NCI-H2107 treated with DMSO at 0.1 percent for 48 hours (cell line): ENCODE measurements around the gene TMEM176A.
"Not testable (repeated sequence)": the region's sequence is repeated elsewhere in the genome, so short reads cannot be mapped to it uniquely, and the experiment has no call there.

ENCODE experiments used
- DNase-seq: peaks from one replicate; lab custom pipeline; 2025; ENCODE audit not compliant: unreplicated experiment; lab: John Stamatoyannopoulos, UW

The TMEM176A gene, protein sequence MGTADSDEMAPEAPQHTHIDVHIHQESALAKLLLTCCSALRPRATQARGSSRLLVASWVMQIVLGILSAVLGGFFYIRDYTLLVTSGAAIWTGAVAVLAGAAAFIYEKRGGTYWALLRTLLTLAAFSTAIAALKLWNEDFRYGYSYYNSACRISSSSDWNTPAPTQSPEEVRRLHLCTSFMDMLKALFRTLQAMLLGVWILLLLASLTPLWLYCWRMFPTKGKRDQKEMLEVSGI

DNA sequence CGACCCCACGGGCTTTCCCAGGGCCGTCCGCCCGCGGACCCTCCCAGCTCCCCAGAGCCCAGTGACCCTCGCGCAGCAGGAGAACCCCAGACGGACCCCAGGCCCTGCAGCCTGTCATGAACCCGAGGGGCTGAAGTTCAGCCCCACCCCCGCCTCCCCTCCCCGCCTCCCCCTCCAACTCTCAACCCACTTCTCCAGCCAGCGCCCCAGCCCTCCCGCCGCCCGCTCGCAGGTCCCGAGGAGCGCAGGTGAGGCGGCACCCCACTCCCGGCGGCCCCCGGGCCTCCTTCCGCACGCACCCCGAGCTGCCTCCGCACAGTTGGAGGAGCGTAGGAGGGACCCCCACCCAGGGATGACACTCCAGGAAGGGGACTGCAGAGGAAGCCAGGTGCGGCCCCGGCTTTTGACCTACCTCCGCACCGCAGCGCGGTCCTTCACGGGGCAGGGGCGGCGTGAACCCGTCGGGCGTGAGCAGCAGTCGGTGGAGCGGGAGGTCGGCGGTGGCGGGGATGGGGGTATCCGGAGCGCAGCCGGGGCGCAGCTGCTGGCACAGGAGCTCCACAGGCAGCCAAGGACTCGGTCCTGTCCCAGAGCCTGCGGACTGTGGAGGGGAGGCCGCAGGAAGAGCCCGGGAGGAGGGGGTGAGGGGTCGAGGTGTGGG lies at the start of gene TMEM176A:
TMEM176A (plus strand) TSS at position 189 of the 661 bp plus-strand sequence. CDS start 782 bp downstream, outside the sequence.
- DNase-seq: no peak

DNA sequence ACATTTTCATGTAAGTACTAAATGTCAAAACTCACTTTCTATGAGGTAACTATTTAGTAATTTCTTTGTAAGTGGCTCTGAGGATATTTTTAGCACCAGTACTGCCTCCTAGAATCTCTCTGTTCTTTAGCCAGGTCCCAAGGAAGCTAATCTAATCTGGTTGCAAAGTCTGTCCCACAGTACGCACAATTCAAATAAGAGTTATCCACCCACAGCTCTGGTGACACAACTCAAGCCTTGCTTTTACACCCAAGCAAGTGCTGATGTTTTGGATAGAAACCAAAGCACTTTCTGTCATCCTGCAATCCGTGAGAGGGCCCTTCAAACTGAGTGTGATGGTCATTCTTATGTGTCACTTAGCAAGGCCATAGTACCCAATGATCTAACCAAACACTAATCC lies 48.9 kb upstream of the TMEM176A start:
- no peak for DNase-seq

DNA sequence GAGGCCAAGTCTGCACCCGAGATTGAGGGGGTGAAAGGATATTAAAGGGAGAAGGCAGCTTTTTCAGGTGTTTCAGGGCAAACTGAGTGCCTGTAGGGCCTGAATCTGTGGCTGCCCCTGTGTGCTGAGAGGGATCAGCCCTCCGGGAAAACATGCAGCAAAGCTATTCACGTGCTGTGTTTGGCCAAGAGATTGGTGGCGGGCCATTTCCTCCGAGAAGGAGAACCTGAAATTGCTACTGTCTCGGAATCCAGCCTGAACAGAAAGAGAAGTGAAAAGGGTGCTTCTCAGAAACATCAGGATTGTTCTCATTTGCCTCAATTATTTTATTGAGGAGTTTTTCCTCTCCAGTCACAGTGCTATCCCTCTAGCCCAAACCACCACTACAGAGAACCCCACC lies 47.3 kb upstream of the TMEM176A start:
- no peak for DNase-seq

DNA sequence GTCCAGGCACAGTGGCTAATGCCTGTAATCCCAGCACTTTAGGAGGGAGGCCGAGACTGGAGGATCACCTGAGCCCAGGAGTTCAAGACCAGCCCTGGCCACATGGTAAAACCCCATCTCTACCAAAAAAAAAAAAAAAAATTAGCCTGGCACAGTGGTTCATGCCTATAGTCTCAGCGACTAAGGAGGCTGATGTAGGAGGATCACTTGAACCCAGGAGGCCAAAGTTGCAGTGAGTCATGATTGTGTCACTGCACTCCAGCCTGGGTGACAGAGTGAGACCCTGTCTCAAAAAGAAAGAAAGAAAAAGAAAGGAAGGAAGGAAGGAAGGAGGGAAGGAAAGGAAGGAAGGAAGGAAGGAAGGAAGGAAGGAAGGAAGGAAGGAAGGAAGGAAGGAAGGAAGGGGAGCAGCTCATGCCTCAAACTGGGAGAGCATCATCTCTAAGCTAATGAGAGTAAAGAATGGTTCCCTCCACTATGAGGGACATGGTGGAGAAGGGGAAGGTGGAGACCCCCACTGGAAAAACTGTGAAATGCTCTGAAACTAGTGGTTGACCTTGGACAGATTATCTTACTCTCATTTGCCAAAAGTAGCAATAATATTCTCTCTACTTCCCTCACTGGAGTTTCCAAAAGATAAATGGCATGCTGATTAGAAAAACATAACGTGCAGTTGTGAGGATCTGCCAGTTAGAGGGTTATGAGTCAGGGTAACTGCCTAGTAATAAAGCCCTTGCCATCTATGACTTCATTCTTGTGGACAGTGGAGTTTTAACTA lies 46.6 kb upstream of the TMEM176A start:
- no peak for DNase-seq

DNA sequence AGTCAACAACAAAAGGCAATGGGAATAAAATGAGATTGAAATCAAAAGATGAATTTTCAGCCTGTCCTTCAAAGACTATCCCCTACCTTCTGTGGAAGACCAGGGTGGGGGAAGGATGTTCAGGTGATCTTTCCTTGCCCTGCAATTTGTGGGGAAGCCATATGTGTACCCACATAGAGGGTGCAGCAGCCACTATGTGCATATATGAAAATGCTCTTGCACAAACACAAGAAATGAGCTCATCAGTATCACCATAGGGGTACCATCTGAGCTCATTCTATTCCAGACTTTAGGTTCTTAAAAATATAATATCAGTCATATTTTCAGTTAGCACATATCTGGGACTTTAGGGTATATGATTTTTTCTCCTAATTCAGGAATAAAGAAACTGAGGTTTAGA lies 45.6 kb upstream of the TMEM176A start:
- DNase-seq: no peak

DNA sequence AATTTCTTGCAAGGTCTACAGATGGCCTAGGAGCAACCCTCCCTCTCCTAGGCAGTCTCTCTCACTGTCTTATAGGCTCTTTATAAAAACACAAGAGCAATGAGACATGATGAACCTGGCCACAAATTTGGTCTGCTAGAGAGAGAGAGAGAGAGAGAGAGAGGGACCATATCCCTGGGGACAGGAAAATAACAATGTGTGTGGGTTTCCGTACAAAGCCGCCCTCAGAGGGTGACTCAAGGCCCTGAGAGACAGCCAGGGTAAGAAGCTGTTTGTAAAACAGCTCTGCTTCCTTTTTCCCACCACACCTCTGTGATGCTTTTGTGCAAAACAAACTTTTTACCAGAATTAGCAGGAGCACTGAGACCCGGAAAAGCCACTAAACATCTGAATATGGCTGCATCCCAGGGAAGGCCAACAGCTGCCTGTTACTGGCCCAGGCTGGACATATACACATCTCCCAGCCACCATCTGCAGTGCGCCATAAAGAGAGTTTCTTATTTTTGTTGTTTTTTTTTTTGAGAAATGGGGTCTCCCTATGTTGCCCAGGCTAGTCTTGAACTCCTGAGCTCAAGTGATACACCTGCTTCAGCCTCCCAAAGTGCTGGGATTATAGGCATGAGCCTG lies 45.0 kb upstream of the TMEM176A start:
- DNase-seq: no peak

DNA sequence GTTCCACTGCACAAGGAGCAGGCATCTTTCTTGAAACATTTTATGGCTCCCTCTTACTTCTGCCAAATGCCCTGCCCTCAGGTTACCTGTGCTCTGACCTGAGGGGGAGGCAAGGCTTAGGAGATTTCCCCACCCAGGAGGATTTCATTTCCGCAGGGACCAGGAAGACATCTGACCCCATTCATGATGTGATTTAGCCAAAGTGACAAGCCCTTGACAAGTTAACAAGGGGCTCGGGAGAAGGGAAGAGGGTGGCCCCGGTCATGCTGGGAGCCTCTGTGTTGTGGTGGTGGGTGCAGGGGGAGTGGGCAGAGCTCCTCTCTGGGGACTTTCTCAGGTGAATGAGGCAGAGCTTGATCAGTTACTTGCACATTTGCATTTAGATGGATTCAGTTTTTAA lies 44.4 kb upstream of the TMEM176A start:
- DNase-seq: no peak

DNA sequence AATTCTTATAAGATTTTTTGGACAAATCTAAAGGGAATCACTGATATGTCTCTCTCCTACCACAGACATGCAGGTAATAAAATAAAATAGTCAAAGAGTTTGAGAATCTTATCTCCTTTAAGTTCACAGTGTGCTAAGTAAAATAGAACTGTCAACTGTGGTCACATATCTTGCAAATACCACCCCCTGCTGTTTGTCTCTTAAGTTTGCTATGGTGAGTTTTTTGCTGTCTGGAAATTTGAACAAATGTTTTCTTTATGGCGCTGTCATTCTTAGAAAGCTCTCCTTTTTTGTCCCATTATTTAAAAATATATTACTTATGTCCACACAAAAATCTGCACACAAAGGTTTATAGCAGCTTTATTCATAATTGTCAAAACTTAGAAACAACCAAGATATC lies 43.7 kb upstream of the TMEM176A start:
- DNase-seq: peak; percentile 5

DNA sequence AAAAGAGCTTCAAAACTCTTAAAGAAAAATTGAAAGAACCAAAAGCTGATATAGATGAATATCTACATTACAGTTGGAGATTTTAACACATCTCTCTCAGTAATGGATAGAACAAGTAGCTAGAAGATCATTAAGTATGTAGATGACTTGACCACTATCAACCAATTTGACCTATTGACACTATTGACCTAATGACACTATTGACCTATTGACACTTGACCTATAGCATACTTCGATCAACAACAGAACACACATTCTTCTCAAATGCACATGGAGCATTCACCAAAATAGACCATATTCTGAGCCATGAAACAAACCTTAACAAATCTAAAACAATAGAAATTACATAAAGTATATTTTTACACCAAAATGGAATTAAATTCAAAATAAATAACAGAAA lies 41.1 kb upstream of the TMEM176A start:
- DNase-seq: no peak

DNA sequence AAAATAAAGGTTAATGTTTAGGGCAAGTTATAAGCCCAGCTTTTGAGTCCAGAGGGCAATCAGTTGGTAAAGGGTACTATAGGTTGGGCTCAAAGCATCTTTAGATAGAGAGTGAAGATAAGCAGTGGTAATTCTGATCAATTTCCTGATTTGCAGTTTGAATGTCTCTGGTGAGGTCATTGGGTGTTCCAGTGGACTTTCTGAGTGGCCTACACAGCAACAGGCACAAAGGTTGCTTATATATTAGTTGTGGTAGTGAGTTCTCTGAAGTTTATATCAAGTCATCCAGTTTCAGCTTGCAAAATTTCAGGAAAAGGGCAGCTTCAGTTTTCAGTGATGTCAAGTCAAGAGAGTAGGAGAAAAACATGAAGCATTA lies 34.2 kb upstream of the TMEM176A start:
- no peak for DNase-seq

DNA sequence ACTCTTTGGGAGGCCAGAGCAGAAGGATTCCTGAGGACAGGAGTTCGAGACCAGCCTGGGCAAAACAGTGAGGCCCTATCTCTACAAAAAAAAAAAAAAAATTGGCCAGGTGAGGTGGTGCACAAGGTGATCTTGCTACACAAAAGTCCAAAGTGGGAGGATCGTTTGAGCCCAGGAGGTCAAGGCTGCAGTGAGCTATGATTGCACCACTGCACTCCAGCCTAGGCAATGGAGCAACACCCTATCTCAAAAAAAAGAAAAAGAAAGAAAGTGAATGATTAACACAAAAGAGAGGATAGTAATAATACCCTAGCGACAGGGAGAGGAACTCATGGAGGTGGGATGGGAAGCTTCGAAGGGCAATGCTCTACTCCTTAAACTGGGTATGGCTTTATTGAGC lies 30.8 kb upstream of the TMEM176A start:
- no peak for DNase-seq

DNA sequence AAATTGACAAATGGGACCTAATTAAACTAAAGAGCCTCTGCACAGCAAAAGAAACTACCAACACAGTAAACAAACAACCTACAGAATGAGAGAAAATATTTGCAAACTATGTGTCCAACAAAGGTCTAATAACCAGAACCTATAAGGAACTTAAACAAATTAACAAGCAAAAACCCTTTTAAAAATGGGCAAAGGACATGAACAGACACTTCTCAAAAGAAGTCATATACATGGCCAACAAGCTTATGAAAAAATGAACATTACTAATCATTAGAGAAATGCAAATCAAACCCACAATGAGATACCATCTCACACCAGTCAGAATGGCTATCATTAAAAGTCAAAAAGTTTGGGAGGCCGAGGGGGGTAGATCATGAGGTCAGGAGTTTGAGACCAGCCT lies 26.4 kb upstream of the TMEM176A start:
- DNase-seq: not testable (repeated sequence)

DNA sequence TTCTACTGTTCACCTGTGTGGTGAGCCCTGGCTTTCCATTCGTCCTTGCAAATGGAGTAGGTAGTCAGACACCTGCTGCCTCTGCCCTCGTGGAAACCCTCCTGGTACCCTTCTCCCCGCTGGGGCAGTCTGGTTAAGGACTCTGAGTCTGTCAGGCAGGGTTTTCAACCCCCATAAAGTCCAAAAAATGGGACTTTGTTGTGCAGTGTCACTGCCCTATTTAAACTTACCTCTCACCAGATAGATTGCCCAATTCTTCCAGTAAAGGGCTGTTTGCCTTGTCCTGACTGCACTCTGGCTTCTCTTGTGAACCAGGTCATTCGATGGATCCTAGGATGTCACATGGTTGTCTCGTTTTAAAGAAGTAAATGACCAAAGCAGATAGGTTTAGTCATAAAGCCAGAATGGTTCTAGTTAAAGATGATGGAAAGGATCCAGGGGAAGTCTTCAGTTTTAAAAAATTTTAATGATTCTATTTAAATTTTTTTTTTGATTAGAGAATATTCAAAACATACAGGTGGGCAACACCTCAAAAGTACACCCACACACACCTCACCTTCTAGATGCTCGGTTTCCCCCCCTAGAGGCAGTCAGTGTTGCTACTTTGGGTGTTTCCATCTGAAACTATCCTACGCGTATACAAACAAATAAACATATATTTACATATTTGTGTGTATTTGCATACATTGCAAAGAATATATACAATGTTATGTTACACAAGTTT lies 22.4 kb upstream of the TMEM176A start:
- DNase-seq: no peak

DNA sequence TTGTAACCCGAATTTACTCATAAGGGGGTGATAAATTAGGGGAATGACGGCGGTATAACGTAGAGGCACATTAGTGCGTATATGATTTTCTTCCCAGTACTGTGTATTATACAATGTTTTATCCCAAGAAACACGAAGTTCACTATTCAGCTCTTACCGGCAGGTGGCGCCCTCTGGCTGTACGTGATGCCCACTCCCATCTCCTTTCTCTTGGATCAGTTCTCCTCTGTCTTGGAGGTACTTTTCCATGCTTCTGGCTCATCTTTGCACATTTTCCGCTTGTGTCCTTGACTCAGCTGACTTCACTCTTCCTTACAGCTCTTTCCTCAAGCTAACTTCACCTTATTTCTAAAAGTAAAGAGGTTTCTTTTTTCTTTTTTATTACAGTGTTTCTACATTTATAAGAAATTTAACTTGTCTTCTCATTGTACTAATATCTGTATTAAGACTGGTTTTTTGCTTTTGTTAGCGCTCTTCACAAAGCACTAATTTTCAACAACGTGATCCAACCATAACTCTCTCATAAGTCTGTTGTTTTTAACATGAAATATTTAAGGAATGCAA lies 21.7 kb upstream of the TMEM176A start:
- peak; percentile 94 for DNase-seq

DNA sequence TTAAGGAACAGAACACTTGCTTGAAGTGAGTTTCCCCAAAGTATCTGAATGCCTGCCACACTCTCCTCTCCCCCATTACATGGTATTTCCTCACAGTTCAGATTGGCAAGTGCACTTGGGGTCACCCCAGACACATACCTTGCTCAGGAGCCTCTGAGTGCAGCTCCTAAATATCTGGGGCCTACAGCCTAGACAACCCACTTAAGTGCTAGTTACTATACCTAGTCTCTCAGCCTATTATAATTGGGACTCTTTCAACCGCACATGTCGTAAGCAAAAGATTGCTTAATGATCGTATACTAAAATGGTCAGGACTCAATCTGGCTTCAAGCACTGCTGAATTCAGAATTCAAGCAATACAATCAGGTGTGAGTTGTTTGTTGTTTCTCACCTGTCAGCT lies 20.3 kb upstream of the TMEM176A start:
- no peak for DNase-seq

DNA sequence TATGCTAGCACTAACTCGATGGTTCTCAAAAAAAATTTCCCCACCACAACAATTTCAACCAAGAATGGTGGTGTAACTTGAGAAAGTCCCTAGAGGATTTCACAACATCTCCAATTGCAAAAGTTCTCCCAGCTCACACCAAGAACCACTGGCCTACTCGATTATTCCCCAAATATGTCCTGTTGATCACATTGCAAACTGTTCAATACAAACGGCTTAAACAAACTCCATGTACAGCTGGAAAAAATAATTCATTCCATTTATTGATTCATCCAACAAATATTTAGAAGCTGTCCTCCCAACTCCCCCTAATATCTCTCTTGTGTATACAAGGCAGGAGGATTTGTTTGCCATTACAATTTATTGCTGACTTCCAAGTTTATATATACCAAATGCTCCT lies 19.5 kb upstream of the TMEM176A start:
- no peak for DNase-seq

DNA sequence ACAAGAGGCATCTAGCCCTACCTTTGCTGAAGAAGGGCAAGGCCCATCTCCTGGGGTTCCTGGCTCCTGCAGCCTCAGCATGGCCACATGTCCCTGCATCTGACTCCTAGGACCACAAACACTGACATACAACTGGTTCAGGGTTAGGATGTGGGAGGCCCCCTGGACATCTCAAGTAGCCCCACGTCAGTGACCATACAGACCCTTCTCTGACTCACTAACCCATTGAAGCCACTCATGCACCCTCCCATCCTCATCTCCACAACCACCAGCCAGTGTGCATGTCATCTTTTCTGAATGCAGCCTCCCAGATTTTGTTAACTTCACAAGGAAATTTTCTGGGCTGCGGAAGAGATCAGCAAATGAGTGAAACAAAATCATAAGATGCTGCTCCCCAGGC lies 18.6 kb upstream of the TMEM176A start:
- DNase-seq: no peak

DNA sequence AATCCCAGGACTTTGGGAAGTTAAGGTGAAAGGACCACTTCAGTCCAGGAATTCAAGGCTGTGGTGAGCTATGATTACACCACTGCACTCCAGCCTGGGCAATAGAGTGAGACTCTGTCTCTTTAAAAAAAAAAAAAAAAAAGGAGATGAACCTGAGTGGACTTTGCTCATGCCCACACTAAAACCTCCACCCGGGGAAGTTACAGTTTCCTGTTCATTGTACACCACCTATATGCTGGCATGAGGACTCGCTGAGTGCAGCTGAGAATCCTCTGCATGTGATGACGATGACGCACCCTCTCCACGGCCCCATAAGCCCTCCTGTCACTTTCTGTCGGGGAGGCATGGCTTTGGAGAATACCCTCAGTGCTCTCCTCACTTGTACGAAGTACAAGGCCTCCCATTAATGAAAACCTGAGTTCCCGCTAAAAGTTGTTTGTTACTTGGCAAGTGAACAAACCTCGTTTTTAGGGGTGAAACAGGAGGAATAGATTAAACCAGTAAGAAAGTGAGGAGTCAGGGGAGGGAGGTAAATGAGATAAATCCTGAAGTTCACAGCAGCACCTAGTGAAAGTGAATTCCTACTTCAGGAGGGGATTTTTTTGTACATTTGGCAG lies 16.3 kb upstream of the TMEM176A start:
- no peak for DNase-seq

DNA sequence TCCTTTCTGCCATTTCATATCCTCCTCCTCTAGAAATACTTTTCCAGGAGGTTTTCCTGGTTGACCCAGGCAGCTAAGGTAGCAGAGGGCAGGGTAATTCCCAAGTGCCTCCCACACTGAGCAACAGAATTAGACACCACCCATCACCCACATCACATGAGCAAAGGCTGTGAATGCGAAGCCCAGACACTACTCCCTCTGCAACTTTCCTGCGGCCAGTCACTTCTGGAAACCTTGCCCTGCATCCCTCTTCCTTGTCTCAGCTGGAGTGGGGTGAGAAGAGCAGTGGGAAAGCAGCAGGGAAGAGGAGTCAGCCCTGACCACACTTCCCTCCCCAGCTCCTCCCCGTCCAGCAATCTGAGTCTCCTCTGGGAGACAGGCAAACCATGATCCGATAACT lies 15.6 kb upstream of the TMEM176A start:
- DNase-seq: no peak
